Fibroblast of mammary gland (primary cell): Measurements from ENCODE around the gene AMN1.

ENCODE experiments used
- DNase-seq: peaks from one replicate; pipeline ENCODE4 v3.0.0-alpha.2; 2010; ENCODE audit warnings: low read depth
- H3K4me3 ChIP-seq: 2 replicates; pipeline ENCODE4 v1.5.1; 2011; ENCODE audit warnings: low read depth, mild to moderate bottlenecking, low read length, moderate library complexity; ENCODE audit not compliant: control insufficient read depth
- TF ChIP-seq, protein P1 (sequence below): conservative IDR thresholded peaks from 2 replicates; pipeline ENCODE4 v1.5.1; 2011; ENCODE audit warnings: low read depth, low read length, inconsistent platforms; ENCODE audit not compliant: control insufficient read depth, insufficient read depth

AMN1 gene

GRCh38 chr12:31659087-31659942, 69.5 kb downstream of the AMN1 start, which contains the start of gene ETFBKMT:
ETFBKMT (plus strand) TSS chr12:31659688; CDS start chr12:31661954, 2,266 bp downstream.
- TF ChIP-seq, protein P1, sequence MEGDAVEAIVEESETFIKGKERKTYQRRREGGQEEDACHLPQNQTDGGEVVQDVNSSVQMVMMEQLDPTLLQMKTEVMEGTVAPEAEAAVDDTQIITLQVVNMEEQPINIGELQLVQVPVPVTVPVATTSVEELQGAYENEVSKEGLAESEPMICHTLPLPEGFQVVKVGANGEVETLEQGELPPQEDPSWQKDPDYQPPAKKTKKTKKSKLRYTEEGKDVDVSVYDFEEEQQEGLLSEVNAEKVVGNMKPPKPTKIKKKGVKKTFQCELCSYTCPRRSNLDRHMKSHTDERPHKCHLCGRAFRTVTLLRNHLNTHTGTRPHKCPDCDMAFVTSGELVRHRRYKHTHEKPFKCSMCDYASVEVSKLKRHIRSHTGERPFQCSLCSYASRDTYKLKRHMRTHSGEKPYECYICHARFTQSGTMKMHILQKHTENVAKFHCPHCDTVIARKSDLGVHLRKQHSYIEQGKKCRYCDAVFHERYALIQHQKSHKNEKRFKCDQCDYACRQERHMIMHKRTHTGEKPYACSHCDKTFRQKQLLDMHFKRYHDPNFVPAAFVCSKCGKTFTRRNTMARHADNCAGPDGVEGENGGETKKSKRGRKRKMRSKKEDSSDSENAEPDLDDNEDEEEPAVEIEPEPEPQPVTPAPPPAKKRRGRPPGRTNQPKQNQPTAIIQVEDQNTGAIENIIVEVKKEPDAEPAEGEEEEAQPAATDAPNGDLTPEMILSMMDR: no peak
- H3K4me3 ChIP-seq: peak within 1 kb of the TSS; percentile 96
- DNase-seq: peak; percentile 83

GRCh38 chr12:31658471-31659086, 70.2 kb downstream of the AMN1 start:
- TF ChIP-seq, protein P1: no peak
- no peak for DNase-seq
- peak overlapping the region; percentile 96 for H3K4me3 ChIP-seq

DNA sequence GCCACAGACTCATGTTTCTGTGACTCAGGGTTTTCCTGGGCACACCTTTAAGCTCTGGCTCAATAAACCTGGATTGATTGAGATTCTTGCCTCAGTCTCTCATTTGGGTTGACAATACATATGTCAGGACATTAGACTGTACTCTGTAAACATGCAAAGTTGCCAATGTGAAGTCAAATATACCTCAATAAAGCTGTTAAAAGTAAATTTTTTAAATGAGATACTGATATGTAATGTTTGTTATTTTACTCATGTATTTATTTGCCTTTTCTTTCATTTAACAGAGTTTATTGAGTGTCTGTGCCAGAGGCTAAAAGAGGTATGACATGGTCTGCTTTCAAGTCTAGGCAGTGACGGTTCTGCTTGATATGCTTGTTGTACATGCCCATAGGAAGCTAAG, 73.0 kb downstream of the AMN1 start:
- no peak for DNase-seq
- TF ChIP-seq, protein P1: no peak
- no peak overlapping the region for H3K4me3 ChIP-seq

DNA sequence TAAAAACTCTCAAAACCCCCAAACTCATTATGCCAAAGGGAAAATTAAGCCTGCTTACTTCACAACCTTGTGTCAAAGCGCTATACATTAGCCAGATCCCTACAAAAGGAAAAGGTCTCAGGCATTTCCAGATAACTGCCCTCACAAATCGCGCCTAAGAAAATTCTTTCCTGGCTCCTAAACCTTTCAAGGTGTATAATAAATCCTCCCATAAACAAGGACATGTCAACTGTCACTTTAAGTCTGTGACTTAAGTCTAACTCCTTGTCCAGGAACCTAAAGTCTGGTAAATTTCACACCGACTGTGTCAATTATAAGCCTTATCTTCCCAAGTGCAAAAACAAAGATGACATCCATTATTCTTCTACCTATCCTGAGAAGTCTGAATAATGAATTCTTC, 73.6 kb downstream of the AMN1 start:
- TF ChIP-seq, protein P1: no peak
- no peak overlapping the region for H3K4me3 ChIP-seq
- no peak for DNase-seq

GRCh38 chr12:31651893-31652521, 76.8 kb downstream of the AMN1 start:
- DNase-seq: peak; percentile 82
- H3K4me3 ChIP-seq: peak overlapping the region; percentile 48

GRCh38 chr12:31650918-31651317, 77.9 kb downstream of the AMN1 start:
- peak overlapping the region; percentile 48 for H3K4me3 ChIP-seq

More at GRCh38 chr12:31651893-31652521, 76.8 kb downstream of the AMN1 start:
- TF ChIP-seq, protein P1: no peak

More at GRCh38 chr12:31650918-31651317, 77.9 kb downstream of the AMN1 start:
- DNase-seq: peak; percentile 25
- TF ChIP-seq, protein P1: no peak
